NCI-H748 treated with DMSO at 0.1 percent for 48 hours (cell line): ENCODE results near the gene CD8A.

Source experiments
- DNase-seq: peaks from one replicate; lab custom pipeline; 2025; lab: John Stamatoyannopoulos, UW

The CD8A gene

GRCh38 chr2:86808315-86809161, 17.8 kb upstream of the CD8A start:
- DNase-seq: peak; percentile 83

- peak; percentile 66 for DNase-seq
Observed at GRCh38 chr2:86807468-86808275, 17.0 kb upstream of the CD8A start.

- DNase-seq: no peak
Observed at GRCh38 chr2:86807133-86807467, 16.4 kb upstream of the CD8A start.

GRCh38 chr2:86806059-86806857, 15.5 kb upstream of the CD8A start:
- no peak for DNase-seq

GRCh38 chr2:86800856-86801567, 10.3 kb upstream of the CD8A start:
- no peak for DNase-seq

GRCh38 chr2:86794861-86795260, 4.1 kb upstream of the CD8A start:
- DNase-seq: no peak

GRCh38 chr2:86793752-86794151, 3.0 kb upstream of the CD8A start:
- DNase-seq: no peak

- no peak for DNase-seq
Observed at GRCh38 chr2:86791573-86791972, 860 bp upstream of the CD8A start.

GRCh38 chr2:86790134-86790675, 508 bp downstream of the CD8A start:
- DNase-seq: no peak

- DNase-seq: no peak
Observed at GRCh38 chr2:86789687-86790133, 1.0 kb downstream of the CD8A start.

GRCh38 chr2:86788881-86789686, 1.6 kb downstream of the CD8A start:
- no peak for DNase-seq

GRCh38 chr2:86788165-86788564, 2.5 kb downstream of the CD8A start:
- DNase-seq: no peak

GRCh38 chr2:86787736-86788135, 3.0 kb downstream of the CD8A start:
- DNase-seq: no peak

GRCh38 chr2:86786001-86786536, 4.6 kb downstream of the CD8A start:
- DNase-seq: no peak

- DNase-seq: no peak
Observed at GRCh38 chr2:86785456-86785855, 5.3 kb downstream of the CD8A start.

GRCh38 chr2:86783615-86784339, 6.9 kb downstream of the CD8A start:
- DNase-seq: no peak

- DNase-seq: no peak
Observed at GRCh38 chr2:86782748-86783147, 8.0 kb downstream of the CD8A start.

- no peak for DNase-seq
Observed at GRCh38 chr2:86781363-86781762, 9.3 kb downstream of the CD8A start.

- DNase-seq: no peak
Observed at GRCh38 chr2:86779971-86780370, 10.7 kb downstream of the CD8A start.

- DNase-seq: no peak
Observed at GRCh38 chr2:86778957-86779356, 11.8 kb downstream of the CD8A start.
